LNCAP (cell line): Measurements from ENCODE around the gene OXSR1.

ENCODE experiments used
- TF ChIP-seq, protein P1 (sequence below): fragments of 450-650 bp; IDR thresholded peaks from 2 replicates; pipeline ENCODE4 v1.5.1; 2017; ENCODE audit warnings: mild to moderate bottlenecking

OXSR1 gene

DNA sequence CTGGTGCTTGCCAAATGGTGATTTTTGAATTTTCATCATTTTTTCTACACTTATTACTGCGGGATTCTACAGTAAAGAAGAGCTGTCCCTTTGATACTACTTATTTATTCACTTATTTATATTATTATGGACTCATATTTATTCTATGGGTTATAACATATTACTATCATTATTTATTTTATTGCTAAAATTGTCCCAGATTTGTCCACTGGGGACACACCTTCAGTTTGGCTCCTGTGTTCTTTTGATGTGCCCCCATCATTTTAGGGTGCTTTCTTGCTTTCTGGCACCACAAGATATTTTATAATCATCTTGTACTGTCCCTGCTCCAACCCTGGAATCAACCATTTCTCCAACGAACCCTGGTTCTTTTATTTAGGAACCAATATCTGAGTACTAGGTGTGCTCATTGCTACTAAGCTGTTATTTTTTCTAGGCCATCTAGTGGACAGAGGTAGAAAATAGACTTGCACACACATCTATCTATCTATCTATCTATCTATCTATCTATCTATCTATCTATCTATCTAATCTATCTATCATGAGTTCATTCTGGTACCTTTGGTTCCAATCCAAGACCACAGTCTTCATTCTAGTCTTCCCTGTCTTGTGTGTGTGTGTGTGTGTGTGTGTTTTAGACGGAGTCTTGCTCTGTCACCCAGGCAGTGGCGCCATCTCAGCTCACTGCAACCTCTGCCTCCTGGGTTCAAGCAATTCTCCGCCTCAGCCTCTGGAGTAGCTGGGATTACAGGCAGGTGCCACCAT lies 132.8 kb downstream of the OXSR1 start:
- TF ChIP-seq, protein P1, sequence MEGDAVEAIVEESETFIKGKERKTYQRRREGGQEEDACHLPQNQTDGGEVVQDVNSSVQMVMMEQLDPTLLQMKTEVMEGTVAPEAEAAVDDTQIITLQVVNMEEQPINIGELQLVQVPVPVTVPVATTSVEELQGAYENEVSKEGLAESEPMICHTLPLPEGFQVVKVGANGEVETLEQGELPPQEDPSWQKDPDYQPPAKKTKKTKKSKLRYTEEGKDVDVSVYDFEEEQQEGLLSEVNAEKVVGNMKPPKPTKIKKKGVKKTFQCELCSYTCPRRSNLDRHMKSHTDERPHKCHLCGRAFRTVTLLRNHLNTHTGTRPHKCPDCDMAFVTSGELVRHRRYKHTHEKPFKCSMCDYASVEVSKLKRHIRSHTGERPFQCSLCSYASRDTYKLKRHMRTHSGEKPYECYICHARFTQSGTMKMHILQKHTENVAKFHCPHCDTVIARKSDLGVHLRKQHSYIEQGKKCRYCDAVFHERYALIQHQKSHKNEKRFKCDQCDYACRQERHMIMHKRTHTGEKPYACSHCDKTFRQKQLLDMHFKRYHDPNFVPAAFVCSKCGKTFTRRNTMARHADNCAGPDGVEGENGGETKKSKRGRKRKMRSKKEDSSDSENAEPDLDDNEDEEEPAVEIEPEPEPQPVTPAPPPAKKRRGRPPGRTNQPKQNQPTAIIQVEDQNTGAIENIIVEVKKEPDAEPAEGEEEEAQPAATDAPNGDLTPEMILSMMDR, result peak; percentile 66
